ENCODE results near the gene ADGRG1.

GRCh38 chr16:57628783-57629293, 408 bp downstream of the ADGRG1 start:
- TF ChIP-seq CTCF (conservative IDR thresholded peaks at IDR 0.05; ENCODE audit: low read length): no peak
- no peak for TF ChIP-seq EZH2phosphoT487 (IDR thresholded peaks at IDR 0.05; ENCODE audit: borderline replicate concordance, low read depth, low read length)

Measured in OCI-LY7 (cell line).